Measurements from ENCODE around the gene TADA2B.

DNA sequence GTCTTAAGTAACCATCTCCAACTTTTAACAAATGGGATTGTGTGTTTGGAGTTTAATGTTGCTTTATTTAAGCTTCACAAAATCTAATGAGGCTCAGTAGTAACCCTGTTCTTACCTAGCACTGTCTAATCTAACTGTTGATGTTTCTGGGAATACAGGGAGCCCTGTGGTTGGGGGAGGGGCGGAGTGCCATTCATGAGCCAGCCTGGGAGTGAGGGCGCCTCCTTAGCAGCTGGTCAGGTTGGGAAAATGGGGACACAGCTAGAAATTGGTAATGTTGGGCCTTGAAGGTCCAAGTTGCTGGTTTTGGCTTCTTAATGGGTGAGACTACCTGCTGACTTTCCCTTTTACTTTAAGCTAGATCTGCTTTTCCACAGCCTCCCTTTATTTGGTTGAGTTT, 22.9 kb upstream of the TADA2B start:
- TF ChIP-seq, protein P1, sequence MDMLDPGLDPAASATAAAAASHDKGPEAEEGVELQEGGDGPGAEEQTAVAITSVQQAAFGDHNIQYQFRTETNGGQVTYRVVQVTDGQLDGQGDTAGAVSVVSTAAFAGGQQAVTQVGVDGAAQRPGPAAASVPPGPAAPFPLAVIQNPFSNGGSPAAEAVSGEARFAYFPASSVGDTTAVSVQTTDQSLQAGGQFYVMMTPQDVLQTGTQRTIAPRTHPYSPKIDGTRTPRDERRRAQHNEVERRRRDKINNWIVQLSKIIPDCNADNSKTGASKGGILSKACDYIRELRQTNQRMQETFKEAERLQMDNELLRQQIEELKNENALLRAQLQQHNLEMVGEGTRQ (IDR thresholded peaks at IDR 0.05; ENCODE audit: borderline replicate concordance, low read depth, low read length): no peak
- TF ChIP-seq SREBF2 (IDR thresholded peaks at IDR 0.05; ENCODE audit: low read length) (no peak), BACH1 (IDR thresholded peaks at IDR 0.05; ENCODE audit: borderline replicate concordance) (no peak), RAD21 (IDR thresholded peaks at IDR 0.05; ENCODE audit: insufficient read depth, low read depth, low read length) (no peak), POU2F2 (IDR thresholded peaks at IDR 0.05; ENCODE audit: borderline replicate concordance, low read depth, low read length) (no peak), HCFC1 (IDR thresholded peaks at IDR 0.05; ENCODE audit: low read length) (no peak), SP1 (IDR thresholded peaks at IDR 0.05; ENCODE audit: low read depth, low read length) (no peak), ASH2L (IDR thresholded peaks at IDR 0.05; ENCODE audit: borderline replicate concordance, low read depth) (no peak), TAF1 (IDR thresholded peaks at IDR 0.05; ENCODE audit: borderline replicate concordance, low read depth, low read length) (no peak), TARDBP (IDR thresholded peaks at IDR 0.05; ENCODE audit: borderline replicate concordance) (no peak)
- TF ChIP-seq, protein P2, sequence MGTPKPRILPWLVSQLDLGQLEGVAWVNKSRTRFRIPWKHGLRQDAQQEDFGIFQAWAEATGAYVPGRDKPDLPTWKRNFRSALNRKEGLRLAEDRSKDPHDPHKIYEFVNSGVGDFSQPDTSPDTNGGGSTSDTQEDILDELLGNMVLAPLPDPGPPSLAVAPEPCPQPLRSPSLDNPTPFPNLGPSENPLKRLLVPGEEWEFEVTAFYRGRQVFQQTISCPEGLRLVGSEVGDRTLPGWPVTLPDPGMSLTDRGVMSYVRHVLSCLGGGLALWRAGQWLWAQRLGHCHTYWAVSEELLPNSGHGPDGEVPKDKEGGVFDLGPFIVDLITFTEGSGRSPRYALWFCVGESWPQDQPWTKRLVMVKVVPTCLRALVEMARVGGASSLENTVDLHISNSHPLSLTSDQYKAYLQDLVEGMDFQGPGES (IDR thresholded peaks at IDR 0.05): no peak
- TF ChIP-seq, protein P3, sequence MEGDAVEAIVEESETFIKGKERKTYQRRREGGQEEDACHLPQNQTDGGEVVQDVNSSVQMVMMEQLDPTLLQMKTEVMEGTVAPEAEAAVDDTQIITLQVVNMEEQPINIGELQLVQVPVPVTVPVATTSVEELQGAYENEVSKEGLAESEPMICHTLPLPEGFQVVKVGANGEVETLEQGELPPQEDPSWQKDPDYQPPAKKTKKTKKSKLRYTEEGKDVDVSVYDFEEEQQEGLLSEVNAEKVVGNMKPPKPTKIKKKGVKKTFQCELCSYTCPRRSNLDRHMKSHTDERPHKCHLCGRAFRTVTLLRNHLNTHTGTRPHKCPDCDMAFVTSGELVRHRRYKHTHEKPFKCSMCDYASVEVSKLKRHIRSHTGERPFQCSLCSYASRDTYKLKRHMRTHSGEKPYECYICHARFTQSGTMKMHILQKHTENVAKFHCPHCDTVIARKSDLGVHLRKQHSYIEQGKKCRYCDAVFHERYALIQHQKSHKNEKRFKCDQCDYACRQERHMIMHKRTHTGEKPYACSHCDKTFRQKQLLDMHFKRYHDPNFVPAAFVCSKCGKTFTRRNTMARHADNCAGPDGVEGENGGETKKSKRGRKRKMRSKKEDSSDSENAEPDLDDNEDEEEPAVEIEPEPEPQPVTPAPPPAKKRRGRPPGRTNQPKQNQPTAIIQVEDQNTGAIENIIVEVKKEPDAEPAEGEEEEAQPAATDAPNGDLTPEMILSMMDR (IDR thresholded peaks at IDR 0.05 in 2 of 3, conservative IDR thresholded peaks at IDR 0.05 in 1 of 3; ENCODE audit: control insufficient read depth in 2 of 3, extremely low read depth in 1 of 3, insufficient read depth in 1 of 3, low read depth in 3 of 3, low read length in 3 of 3): no peak

Data from GM12878 (cell line).